HG03060 (cell line): ENCODE data around the gene SCAMP4.
"Not testable (repeated sequence)": the region's sequence is repeated elsewhere in the genome, so short reads cannot be mapped to it uniquely, and the experiment has no call there.

Experiments
- ATAC-seq: cut with Tn5 transposase; IDR thresholded peaks from one replicate; pipeline ENCODE4 v1.9.1; 2021; ENCODE audit warnings: low read depth, moderate number of reproducible peaks; ENCODE audit not compliant: unreplicated experiment

Gene SCAMP4

DNA sequence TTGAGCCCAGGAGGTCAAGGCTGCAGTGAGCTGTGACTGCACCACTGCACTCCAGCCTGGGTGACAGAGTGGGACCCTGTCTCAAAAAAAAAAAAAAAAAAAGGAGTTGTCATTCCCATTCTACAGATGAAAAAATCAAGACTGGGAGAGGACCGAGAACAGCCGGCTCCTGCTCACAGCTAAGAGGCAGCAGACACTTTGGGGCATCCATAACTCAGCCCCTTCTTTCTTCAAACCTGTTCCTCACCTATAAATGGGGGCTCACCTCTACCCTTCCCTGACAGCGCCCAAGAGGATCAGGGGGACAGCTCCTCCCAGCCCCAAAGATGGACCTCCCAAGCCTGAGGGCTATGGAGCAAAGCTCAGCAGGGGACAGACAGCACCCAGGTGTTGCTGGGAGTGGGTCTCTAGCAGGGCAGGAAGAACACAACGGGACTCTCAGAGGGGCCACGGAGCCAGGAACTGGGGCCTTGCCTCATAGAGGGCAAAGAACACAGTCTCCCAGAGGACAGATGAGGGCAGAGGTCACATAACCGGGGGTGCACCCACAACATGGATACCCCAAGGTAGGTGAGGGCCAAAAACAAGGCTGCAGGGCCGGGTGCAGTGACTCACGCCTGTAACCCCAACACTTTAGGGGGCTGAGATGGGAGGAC, 38.4 kb upstream of the SCAMP4 start:
- ATAC-seq, result no peak

- ATAC-seq, result no peak
These were observed 37.9 kb upstream of the SCAMP4 start for GRCh38 chr19:1867349-1867724.

DNA sequence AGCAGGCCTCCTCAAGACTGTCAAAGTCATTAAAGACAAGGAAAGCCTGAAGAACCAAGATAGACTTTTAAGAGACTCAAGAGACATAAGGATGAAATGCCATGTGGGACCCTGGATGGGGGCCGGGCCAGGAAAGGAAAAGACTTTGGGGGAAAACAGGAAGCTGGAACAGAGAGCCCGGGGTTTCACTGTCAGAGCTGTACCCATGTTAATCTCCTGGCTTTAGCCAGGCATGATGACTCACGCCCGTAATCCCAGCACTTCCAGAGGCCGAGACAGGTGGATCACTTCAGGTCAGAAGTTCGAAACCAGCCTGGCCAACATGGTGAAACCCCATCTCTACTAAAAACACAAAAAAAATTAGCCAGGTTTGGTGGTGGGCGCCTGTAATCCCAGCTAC, 36.2 kb upstream of the SCAMP4 start:
- ATAC-seq, result no peak

DNA sequence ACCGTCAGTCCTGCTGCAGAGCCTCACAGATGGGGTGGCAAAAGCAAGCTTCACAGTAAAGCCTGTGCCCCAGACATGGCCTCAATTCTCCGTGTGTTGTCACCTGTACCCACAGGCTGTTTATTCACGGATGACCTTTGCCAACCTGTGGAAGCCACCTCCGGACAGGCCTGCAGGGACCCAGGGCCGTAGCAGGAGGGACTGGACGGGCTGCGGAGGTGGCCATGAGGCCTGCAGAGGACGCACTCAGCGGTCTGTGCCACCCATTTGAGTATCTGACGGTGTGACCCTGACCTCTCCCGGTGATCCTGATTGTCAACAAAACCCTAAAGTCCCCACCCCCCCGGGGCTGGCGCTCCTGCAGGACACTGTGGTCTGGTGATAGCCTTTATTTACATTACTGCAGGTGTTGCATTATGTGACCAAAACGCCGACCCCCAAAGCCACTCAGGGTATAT, 34.0 kb upstream of the SCAMP4 start:
- ATAC-seq, result no peak

- ATAC-seq, result no peak
These were observed 33.6 kb upstream of the SCAMP4 start for GRCh38 chr19:1871630-1872029.

- ATAC-seq, result no peak
These were observed 32.2 kb upstream of the SCAMP4 start for GRCh38 chr19:1872807-1873523.

- ATAC-seq, result no peak
These were observed 31.4 kb upstream of the SCAMP4 start for GRCh38 chr19:1873524-1874473.

- ATAC-seq, result no peak
These were observed 30.5 kb upstream of the SCAMP4 start for GRCh38 chr19:1874554-1875185.

- ATAC-seq, result not testable (repeated sequence)
These were observed 29.9 kb upstream of the SCAMP4 start for GRCh38 chr19:1875265-1875645.

DNA sequence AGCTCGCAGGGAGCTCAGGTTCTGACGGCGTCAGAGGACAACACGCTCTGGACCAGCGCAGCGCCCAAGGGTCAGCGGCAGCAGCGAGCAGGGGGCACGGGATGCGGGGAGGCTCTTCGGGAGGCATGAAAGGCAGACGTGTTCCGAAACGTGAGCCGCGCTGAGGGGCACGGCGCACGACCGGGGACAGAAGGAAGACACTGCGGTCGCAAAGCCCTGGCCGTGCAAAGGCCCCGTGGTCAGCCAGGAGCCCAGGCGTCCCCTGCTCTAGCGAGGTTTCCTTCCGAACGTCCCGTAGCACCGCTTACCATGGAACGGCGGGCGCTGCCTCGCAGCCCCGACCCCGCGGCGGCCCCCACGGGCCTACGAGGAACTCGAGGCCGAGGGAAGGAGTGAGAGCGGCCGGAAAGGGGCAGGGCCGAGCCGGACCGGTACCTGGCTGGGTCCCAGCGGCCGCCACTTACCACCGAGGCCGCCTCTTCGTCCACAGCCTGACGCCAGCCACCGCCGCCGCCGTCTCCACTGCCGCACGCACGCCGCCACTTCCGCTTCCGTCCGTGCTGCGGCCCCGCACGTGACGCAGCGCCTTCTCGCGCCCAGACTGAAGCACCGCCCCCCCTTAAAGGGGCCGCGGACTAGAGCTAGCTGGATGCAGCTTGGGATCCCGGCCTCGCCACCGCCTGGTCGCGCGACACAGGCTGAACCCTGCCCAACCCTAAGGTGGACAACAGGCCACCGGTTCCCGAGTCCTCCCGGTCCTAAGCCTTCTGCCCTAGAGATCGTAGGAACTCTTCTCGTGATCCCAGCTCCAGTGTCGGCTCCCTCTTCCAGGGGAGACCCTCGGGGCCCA, 29.3 kb upstream of the SCAMP4 start:
- peak; percentile 69 for ATAC-seq

DNA sequence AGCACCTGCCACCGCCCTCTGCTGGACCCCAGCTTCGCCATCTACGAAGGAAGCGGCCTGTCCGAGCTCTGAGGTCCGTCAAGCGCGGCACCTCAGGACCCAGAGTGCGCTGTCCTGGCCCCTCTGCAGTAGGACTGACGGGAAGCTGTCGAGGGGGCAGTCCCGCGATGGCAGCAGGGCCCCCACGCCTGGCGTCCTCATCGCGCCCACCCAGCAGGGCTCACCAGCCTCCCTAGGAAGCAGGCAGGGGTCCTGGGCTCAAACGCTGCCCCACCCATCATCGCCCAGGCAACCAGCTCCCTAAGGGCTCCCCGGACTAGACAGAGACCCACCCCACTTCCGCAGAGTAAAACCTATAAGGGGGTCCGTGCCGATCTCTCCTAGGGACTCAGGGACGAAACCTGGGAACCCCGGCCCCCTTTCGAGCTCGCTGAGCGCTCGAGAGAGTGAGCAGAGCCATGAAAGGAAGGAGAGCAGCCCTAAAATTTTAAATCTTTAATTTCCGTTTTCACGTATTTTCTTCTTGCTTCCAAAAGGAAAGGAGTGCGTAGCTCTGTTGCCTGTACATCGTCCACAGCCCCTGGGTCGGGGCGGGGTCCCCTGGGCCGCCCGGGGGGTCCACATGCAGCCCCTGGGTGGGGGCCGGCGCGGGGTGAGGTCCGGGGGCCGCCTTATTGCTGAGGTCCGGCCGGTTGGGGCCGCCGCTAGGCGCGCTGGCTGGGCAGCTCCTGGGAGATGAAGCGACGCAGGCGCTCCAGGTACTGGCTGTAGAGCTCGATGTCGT, 28.5 kb upstream of the SCAMP4 start:
- ATAC-seq, result not testable (repeated sequence)

GRCh38 chr19:1877280-1877660, 27.9 kb upstream of the SCAMP4 start:
- ATAC-seq, result not testable (repeated sequence)

DNA sequence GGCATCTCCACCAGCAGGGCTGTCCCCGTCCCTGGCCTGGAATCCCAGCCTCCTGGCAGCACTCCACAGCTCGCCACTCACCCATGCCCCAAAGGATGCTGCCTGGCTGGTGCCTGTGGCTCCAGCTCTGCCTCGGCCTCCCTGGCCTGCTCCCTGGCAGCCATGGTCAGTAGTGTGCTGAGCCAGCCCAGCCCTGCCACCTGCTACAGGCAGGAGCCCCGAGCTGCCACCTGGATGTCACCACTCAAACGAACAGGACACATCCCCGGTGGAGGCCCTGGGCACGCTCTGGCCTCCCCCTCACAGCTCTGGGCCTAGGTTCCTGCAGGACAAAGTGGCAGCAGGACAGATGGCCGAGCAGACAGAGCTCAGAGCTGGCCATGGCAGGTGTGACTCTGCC, 26.6 kb upstream of the SCAMP4 start:
- not testable (repeated sequence) for ATAC-seq

DNA sequence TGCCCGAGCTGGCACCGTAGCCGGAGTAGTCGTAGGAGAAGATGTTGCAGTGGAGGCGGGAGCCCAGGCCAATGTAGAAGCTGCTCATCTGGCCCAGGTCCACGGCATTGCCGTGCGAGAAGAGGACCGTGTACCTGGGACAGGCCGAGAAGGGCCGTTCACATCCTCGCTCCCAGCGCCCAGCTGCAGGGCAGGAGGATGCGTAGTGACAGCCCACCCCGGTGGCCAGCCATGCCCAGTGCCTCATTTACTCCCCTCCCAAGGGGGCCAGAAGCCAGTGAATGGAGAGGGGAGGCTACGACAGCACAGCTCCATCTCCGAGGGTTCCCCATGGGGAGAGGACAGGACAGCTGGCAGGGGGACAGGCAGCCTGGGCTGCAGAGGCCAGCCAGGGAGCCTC, 25.2 kb upstream of the SCAMP4 start:
- not testable (repeated sequence) for ATAC-seq

DNA sequence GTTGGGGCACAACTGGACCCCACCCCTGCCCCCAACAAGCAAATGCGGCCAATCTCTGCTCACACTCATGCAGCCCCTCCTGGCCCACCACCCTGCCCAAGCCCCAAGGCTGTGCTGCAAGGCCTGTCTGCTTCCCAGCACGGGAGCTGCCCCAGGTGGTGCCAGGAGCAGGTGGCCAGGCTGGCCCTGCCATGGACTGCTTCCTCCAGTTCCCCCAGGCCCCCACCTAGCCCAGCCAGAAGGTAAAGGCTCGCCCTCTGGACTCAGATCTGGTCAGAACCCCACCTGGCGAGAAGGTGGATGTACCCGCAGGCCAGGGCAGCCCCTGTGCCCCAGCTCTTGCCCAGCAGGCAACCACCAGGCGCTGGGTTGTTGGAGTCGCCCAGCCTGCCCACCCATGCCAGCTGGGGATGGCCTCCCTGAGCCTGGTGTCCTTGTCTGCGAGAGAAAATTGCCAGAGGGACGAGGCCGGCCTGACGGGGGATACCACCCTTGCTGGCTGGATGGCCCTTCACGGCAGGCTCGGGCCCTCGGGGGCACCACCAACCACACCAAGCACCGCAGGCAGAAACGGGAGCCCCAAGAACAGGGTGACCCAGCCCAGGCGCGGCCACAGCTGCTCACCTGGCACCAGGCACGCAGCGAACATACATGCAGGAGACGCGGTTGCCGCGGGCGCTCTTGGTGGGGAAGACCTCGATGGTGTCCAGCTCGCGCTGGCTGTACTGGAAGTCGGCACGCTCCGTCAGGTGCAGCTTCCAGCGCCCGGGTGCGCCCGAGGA, 24.4 kb upstream of the SCAMP4 start:
- ATAC-seq, result no peak

DNA sequence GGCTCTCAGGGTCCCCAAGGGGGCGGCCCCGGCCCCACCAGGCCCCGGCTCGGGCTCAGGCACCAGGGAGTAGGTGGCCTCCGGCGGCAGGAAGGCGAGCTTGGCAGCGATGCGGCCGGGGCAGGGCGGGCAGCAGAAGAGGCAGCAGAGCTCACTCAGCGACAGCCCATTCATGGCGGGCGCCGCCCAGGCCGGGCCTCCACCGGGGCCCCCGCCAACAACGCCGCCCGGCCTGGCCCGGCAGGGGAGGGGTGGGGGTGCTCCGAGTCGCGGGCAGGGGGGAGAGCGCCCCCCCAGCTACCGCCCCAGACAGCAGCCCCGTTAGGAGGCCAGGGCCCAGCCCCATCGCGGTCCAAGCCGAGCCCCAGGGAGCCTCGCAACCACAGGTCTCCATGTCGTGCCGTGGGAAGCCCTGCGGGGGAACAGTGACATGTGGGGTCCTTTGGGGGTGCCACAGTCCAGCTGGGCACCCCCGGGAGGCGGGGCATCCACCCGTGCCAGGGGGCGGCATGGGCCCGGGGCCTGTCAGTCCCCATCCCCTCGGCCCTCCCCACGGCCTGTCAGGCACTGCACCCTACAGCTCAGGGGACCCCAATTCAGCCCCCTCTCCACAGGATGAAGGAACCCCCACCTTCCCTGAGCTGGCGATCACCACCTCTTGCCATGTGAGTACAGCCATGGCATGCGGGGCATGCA, 23.7 kb upstream of the SCAMP4 start:
- ATAC-seq, result not testable (repeated sequence)

GRCh38 chr19:1882089-1882785, 23.0 kb upstream of the SCAMP4 start:
- no peak for ATAC-seq
